Measurements from ENCODE around the gene SLC9A9. TPM values are rescaled to one million over a fixed set of nuclear protein-coding genes. Genes with fewer than 3 reads are reported as not detected.

Gene SLC9A9
- total and polyA plus RNA-seq, 10 of the 15 experiments (the other 5 are each of a cell fraction or from before 2014, with no cell fraction given), result 3.5 to 14.2 (median 9.3) TPM

GRCh38 chr3:143357700-143358099 lies 490.6 kb downstream of the SLC9A9 start:
- intact Hi-C loops (cut with micrococcal nuclease; ENCODE audit: unreplicated experiment) (no loop called here), in situ Hi-C loops (cut with MboI) (no loop called here)
- ChIA-PET RAD21 (ENCODE audit: unreplicated experiment) (no interaction called here), POLR2A (no interaction called here), SMC1A (ENCODE audit: uncharacterized antibody, unreplicated experiment) (no interaction called here), CTCF (no interaction called here)
- no peak overlapping the region for H3K27ac ChIP-seq (ENCODE audit: control insufficient read depth, insufficient read depth)
- no peaks in the 10 kb centered on the region for H3K79me2 ChIP-seq (ENCODE audit: control insufficient read depth, insufficient read depth, low read length)
- TF ChIP-seq USF1 (IDR thresholded peaks at IDR 0.05; ENCODE audit: borderline replicate concordance, extremely low read length, insufficient read depth, low read depth, low read length), result no peak
- no peak for TF ChIP-seq IKZF1 (conservative IDR thresholded peaks at IDR 0.05)
- TF ChIP-seq YBX1 (IDR thresholded peaks at IDR 0.05), result no peak
- no peak for TF ChIP-seq CUX1 (IDR thresholded peaks at IDR 0.05; ENCODE audit: insufficient replicate concordance, low read depth, low read length)
- TF ChIP-seq FOXK2 (IDR thresholded peaks at IDR 0.05), result no peak
- TF ChIP-seq ZBTB11 (CRISPR knock-in tag; IDR thresholded peaks at IDR 0.05), result no peak
- no peak for TF ChIP-seq BMI1 (IDR thresholded peaks at IDR 0.05; ENCODE audit: borderline replicate concordance)
- TF ChIP-seq TCF7 (IDR thresholded peaks at IDR 0.05; ENCODE audit: borderline replicate concordance), result no peak
- TF ChIP-seq HDGF (IDR thresholded peaks at IDR 0.05), result no peak
- no peak for TF ChIP-seq MEF2B (IDR thresholded peaks at IDR 0.05; ENCODE audit: partially characterized antibody, poor library complexity, severe bottlenecking)
- no peak for TF ChIP-seq ETV6 (conservative IDR thresholded peaks at IDR 0.05 in 1 of 2, IDR thresholded peaks at IDR 0.05 in 1 of 2; ENCODE audit: borderline replicate concordance in 1 of 2, low read depth in 1 of 2)
- TF ChIP-seq ATF2 (IDR thresholded peaks at IDR 0.05; ENCODE audit: low read length), result no peak
- no peak for TF ChIP-seq MEF2A (IDR thresholded peaks at IDR 0.05; ENCODE audit: insufficient read depth, low read depth, low read length)
- TF ChIP-seq POU2F2 (IDR thresholded peaks at IDR 0.05; ENCODE audit: borderline replicate concordance, low read depth, low read length), result no peak
- H3K9me3 ChIP-seq (replicated peaks; ENCODE audit: control insufficient read depth, insufficient read depth, low read length), result no peaks in the 10 kb centered on the region
- H4K20me1 ChIP-seq (ENCODE audit: control insufficient read depth, insufficient read depth), result no peaks in the 10 kb centered on the region
- no peak for DNase-seq (ENCODE audit: low read depth, low spot score)
- H3K4me3 ChIP-seq, result no peak overlapping the region
- H3K36me3 ChIP-seq (ENCODE audit: control insufficient read depth in 2 of 2, insufficient read depth in 2 of 2, low read length in 1 of 2), result no peaks in the 10 kb centered on the region
- 75% methylated on average over 3 of the region's 3 CpGs for WGBS (ENCODE audit: insufficient coverage, insufficient replicate concordance, low lambda C conversion rate, missing lambda C conversion rate)
- no peak for FAIRE-seq
- no peak overlapping the region for H3K4me2 ChIP-seq (ENCODE audit: control insufficient read depth, insufficient read depth)
- no peaks in the 10 kb centered on the region for H3K4me1 ChIP-seq (ENCODE audit: control insufficient read depth, insufficient read depth, low read length)
- no peak overlapping the region for H2AFZ ChIP-seq (ENCODE audit: control insufficient read depth, low read depth, low read length)
- ATAC-seq, result no peak
- no peak overlapping the region for H3K9ac ChIP-seq (ENCODE audit: control insufficient read depth, insufficient read depth, low read length)
- no peaks in the 10 kb centered on the region for H3K27me3 ChIP-seq (replicated peaks in 1 of 2; ENCODE audit: control insufficient read depth in 2 of 2, insufficient read depth in 2 of 2, low read length in 1 of 2)
- BruUV-seq (replicated peaks), result no TSS peak
